ENCODE results near the gene CDH23. TPM values are rescaled to one million over a fixed set of nuclear protein-coding genes. Genes with fewer than 3 reads are reported as not detected.

Gene CDH23
- total RNA-seq, 1 experiment from 2014 or later: 0.07 TPM

DNA sequence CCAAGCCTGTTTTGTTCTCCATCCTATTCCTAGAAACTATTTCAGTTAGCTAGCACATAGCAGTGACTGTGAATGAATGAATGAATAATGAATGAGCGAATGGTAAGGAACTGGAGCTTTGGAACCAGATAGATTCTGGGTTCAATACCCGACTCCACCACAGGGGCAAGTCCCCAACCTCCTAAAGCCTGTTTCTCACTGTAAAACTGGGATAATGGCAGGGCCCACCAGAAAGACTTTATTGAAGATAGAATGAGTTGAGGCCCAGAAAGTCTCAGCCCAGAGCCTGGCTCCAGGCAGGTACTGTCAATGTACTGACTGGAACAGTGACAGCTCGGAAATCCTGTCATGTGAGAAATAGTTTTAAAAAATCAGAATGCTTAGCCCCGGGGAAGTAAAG is 1.1 kb upstream of the CDH23 start:
- DNase-seq: no peak
- no TSS peak for BruUV-seq (replicated peaks)
- intact Hi-C loops (cut with micrococcal nuclease; ENCODE audit: unreplicated experiment): no loop called here
- Mint-ChIP-seq H3K4me1 (ENCODE audit: low read depth, unreplicated experiment) (peaks cover 9% of the 10 kb centered on the region), H3K27ac (ENCODE audit: unreplicated experiment) (no peak overlapping the region), H3K4me3 (ENCODE audit: low read depth, unreplicated experiment) (peak overlapping the region; percentile 65), H3K9me3 (ENCODE audit: low read depth, unreplicated experiment) (no peaks in the 10 kb centered on the region), H3K27me3 (ENCODE audit: unreplicated experiment) (peaks cover 94% of the 10 kb centered on the region), H3K36me3 (ENCODE audit: insufficient read depth, unreplicated experiment) (no peaks in the 10 kb centered on the region)
- TF ChIP-seq, protein P1, sequence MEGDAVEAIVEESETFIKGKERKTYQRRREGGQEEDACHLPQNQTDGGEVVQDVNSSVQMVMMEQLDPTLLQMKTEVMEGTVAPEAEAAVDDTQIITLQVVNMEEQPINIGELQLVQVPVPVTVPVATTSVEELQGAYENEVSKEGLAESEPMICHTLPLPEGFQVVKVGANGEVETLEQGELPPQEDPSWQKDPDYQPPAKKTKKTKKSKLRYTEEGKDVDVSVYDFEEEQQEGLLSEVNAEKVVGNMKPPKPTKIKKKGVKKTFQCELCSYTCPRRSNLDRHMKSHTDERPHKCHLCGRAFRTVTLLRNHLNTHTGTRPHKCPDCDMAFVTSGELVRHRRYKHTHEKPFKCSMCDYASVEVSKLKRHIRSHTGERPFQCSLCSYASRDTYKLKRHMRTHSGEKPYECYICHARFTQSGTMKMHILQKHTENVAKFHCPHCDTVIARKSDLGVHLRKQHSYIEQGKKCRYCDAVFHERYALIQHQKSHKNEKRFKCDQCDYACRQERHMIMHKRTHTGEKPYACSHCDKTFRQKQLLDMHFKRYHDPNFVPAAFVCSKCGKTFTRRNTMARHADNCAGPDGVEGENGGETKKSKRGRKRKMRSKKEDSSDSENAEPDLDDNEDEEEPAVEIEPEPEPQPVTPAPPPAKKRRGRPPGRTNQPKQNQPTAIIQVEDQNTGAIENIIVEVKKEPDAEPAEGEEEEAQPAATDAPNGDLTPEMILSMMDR (IDR thresholded peaks at IDR 0.05; ENCODE audit: unreplicated experiment): no peak
- CTCF ChIA-PET: no interaction called here

- CTCF ChIA-PET: interaction anchor here (1.0 to 1.1 kb wide), 2 partner anchors 77 to 89 kb away, joined by 3 read pairs; partner anchors contain the start of gene SLC29A3
- Mint-ChIP-seq H3K4me1 (ENCODE audit: low read depth, unreplicated experiment) (peaks cover 9% of the 10 kb centered on the region), H3K27me3 (ENCODE audit: unreplicated experiment) (peaks cover 94% of the 10 kb centered on the region), H3K9me3 (ENCODE audit: low read depth, unreplicated experiment) (no peaks in the 10 kb centered on the region), H3K27ac (ENCODE audit: unreplicated experiment) (no peak overlapping the region), H3K36me3 (ENCODE audit: insufficient read depth, unreplicated experiment) (no peaks in the 10 kb centered on the region), H3K4me3 (ENCODE audit: low read depth, unreplicated experiment) (peak overlapping the region; percentile 65)
- TF ChIP-seq, protein P1 (IDR thresholded peaks at IDR 0.05; ENCODE audit: unreplicated experiment): no peak
- no TSS peak for BruUV-seq (replicated peaks)
- DNase-seq: peak; percentile 42
- intact Hi-C loops (cut with micrococcal nuclease; ENCODE audit: unreplicated experiment): no loop called here
Observed at GRCh38 chr10:71396084-71396710, 523 bp upstream of the CDH23 start.

GRCh38 chr10:71397296-71398212 is 834 bp downstream of the CDH23 start:
- H3K36me3 Mint-ChIP-seq (ENCODE audit: insufficient read depth, unreplicated experiment): no peaks in the 10 kb centered on the region
- CTCF ChIA-PET: interaction anchor here (0.6 to 1.5 kb wide), 4 partner anchors 8 to 78 kb away, joined by 3 to 4 read pairs (median 3); partner anchors contain the start of gene SLC29A3
- peak overlapping the region; percentile 65 for H3K4me3 Mint-ChIP-seq (ENCODE audit: low read depth, unreplicated experiment)
- peaks cover 9% of the 10 kb centered on the region for H3K4me1 Mint-ChIP-seq (ENCODE audit: low read depth, unreplicated experiment)
- BruUV-seq (replicated peaks): no TSS peak
- H3K9me3 Mint-ChIP-seq (ENCODE audit: low read depth, unreplicated experiment): no peaks in the 10 kb centered on the region
- intact Hi-C loops (cut with micrococcal nuclease; ENCODE audit: unreplicated experiment): no loop called here
- H3K27me3 Mint-ChIP-seq (ENCODE audit: unreplicated experiment): peaks cover 93% of the 10 kb centered on the region
- TF ChIP-seq, protein P1 (IDR thresholded peaks at IDR 0.05; ENCODE audit: unreplicated experiment): no peak
- no peak for DNase-seq
- no peak overlapping the region for H3K27ac Mint-ChIP-seq (ENCODE audit: unreplicated experiment)

GRCh38 chr10:71398976-71399375 is 2.3 kb downstream of the CDH23 start:
- H3K27ac Mint-ChIP-seq (ENCODE audit: unreplicated experiment): no peak overlapping the region
- peaks cover 9% of the 10 kb centered on the region for H3K4me1 Mint-ChIP-seq (ENCODE audit: low read depth, unreplicated experiment)
- no TSS peak for BruUV-seq (replicated peaks)
- peaks cover 93% of the 10 kb centered on the region for H3K27me3 Mint-ChIP-seq (ENCODE audit: unreplicated experiment)
- H3K9me3 Mint-ChIP-seq (ENCODE audit: low read depth, unreplicated experiment): no peaks in the 10 kb centered on the region
- H3K36me3 Mint-ChIP-seq (ENCODE audit: insufficient read depth, unreplicated experiment): no peaks in the 10 kb centered on the region
- no peak for DNase-seq
- no peak overlapping the region for H3K4me3 Mint-ChIP-seq (ENCODE audit: low read depth, unreplicated experiment)
- TF ChIP-seq, protein P1 (IDR thresholded peaks at IDR 0.05; ENCODE audit: unreplicated experiment): no peak
- intact Hi-C loops (cut with micrococcal nuclease; ENCODE audit: unreplicated experiment): no loop called here
- CTCF ChIA-PET: interaction anchor here (0.6 to 1.5 kb wide), 7 partner anchors 15 to 412 kb away, joined by 3 to 5 read pairs (median 4); partner anchors contain the start of gene SLC29A3
